Fibroblast of lung (primary cell): ENCODE data around the gene S100A1. TPM values are rescaled to one million over a fixed set of nuclear protein-coding genes. Genes with fewer than 3 reads are reported as not detected.

Source experiments
- DNase-seq, 2 donors: peaks; one replicate each; pipeline versions ENCODE4 v3.0.0 to v3.0.0-alpha.2; 2010; ENCODE audit warnings: low read depth in 2 of 2
- H2AFZ ChIP-seq: 2 replicates; pipeline ENCODE4 v1.5.1; 2012; ENCODE audit warnings: low read length, control low read depth, inconsistent platforms
- H3K27ac ChIP-seq: 2 replicates; pipeline ENCODE4 v1.5.1; 2011; ENCODE audit warnings: low read length, control low read depth; ENCODE audit not compliant: insufficient read depth
- H3K27me3 ChIP-seq: 2 replicates; pipeline ENCODE4 v1.5.1; 2011; ENCODE audit warnings: mild to moderate bottlenecking, low read length; ENCODE audit not compliant: control insufficient read depth, insufficient read depth
- H3K36me3 ChIP-seq: 2 replicates; pipeline ENCODE4 v1.5.1; 2011; ENCODE audit warnings: low read length; ENCODE audit not compliant: control insufficient read depth, insufficient read depth
- H3K4me1 ChIP-seq: 2 replicates; pipeline ENCODE4 v1.5.1; 2011; ENCODE audit warnings: low read length; ENCODE audit not compliant: control insufficient read depth, insufficient read depth; ENCODE audit errors: extremely low read depth
- H3K4me2 ChIP-seq: 2 replicates; pipeline ENCODE4 v1.5.1; 2011; ENCODE audit warnings: low read length, control low read depth; ENCODE audit not compliant: insufficient read depth; ENCODE audit errors: extremely low read depth
- H3K4me3 ChIP-seq, 4 experiments: fragments of 200-600 bp in 1 of 4; sonication (generic) in 1 of 4; replicated peaks in 1 of 4; 2 replicates each; pipeline ENCODE4 v1.5.1; 2011 to 2016; ENCODE audit warnings: low read length in 4 of 4, low read depth in 3 of 4, mild to moderate bottlenecking in 3 of 4, control low read depth in 2 of 4, inconsistent platforms in 1 of 4, mixed read lengths in 1 of 4; ENCODE audit not compliant: insufficient read depth in 1 of 4; ENCODE audit errors: control extremely low read depth in 1 of 4
- H3K79me2 ChIP-seq: 2 replicates; pipeline ENCODE4 v1.5.1; 2012; ENCODE audit warnings: mild to moderate bottlenecking, low read length, inconsistent platforms; ENCODE audit not compliant: control insufficient read depth, insufficient read depth
- H3K9ac ChIP-seq: 2 replicates; pipeline ENCODE4 v1.5.1; 2011; ENCODE audit warnings: mild to moderate bottlenecking, low read length, control low read depth; ENCODE audit not compliant: insufficient read depth
- H3K9me3 ChIP-seq: 2 replicates; pipeline ENCODE4 v1.5.1; 2012; ENCODE audit warnings: low read depth, low read length; ENCODE audit not compliant: control insufficient read depth, insufficient read depth
- H4K20me1 ChIP-seq: 2 replicates; pipeline ENCODE4 v1.5.1; 2011; ENCODE audit warnings: low read length; ENCODE audit not compliant: control insufficient read depth, insufficient read depth; ENCODE audit errors: extremely low read depth
- CTCF ChIP-seq, 2 donors: IDR thresholded peaks in 1 of 2; conservative IDR thresholded peaks in 1 of 2; 1 replicate in 1 of 2; 2 replicates in 1 of 2; pipeline ENCODE4 v1.5.1; 2011 to 2012; ENCODE audit warnings: low read length in 2 of 2, control low read depth in 1 of 2, inconsistent platforms in 1 of 2, low read depth in 1 of 2, mild to moderate bottlenecking in 1 of 2
- EZH2 ChIP-seq: IDR thresholded peaks from 2 replicates; pipeline ENCODE4 v1.5.1; 2012; ENCODE audit warnings: low read length, control low read depth, mild to moderate bottlenecking; ENCODE audit errors: missing control alignments
- polyA plus RNA-seq, 2 donors: library from polyadenylated mRNA; depleted of rRNA in 1 of 2; stranded (reverse) in 1 of 2; unstranded in 1 of 2; fragments of >200 nt; gene quantifications; 2 replicates each; pipeline ENCODE4 v1.2.1, GENCODE V29; 2011 to 2012; ENCODE audit warnings: missing spikeins in 1 of 2
- total RNA-seq: library from RNA; depleted of rRNA; stranded (reverse); fragments of >200 nt; gene quantifications from 2 replicates; pipeline ENCODE4 v1.2.1, GENCODE V29; 2014

Gene S100A1
- total and polyA plus RNA-seq, 2 donors (not counting 1 experiment from before 2014, with no cell fraction given): 0.17 to 9.7 TPM

GRCh38 chr1:153633754-153634665 lies 5.8 kb downstream of the S100A1 start, which contains the start of gene CHTOP:
TSS of gene CHTOP (plus strand) at chr1:153634066. CDS start at chr1:153636589, 2,523 bp downstream.
- peak; percentile 97 to 99 for DNase-seq
- Histone ChIP-seq H4K20me1 (no peaks in the 10 kb centered on the region), H3K4me2 (peak within 1 kb of the TSS; percentile 91), H3K4me1 (peaks cover 7% of the 10 kb centered on the region), H2AFZ (peak within 1 kb of the TSS; percentile 21), H3K27ac (peak within 1 kb of the TSS; percentile 93), H3K79me2 (peaks cover 32% of the 10 kb centered on the region), H3K4me3 (peak within 1 kb of the TSS; percentile 45 to 96 (median 75)), H3K9me3 (no peaks in the 10 kb centered on the region), H3K36me3 (peaks cover 13% of the 10 kb centered on the region), H3K9ac (peak within 1 kb of the TSS; percentile 88), H3K27me3 (no peaks in the 10 kb centered on the region)
- TF ChIP-seq EZH2 (no peak), CTCF (conservative IDR thresholded peaks at IDR 0.05 in 1 of 2, IDR thresholded peaks at IDR 0.05 in 1 of 2; ENCODE audit: low read depth in 1 of 2, low read length in 2 of 2) (no peak)

GRCh38 chr1:153635872-153636271 lies 7.6 kb downstream of the S100A1 start:
- H3K36me3 ChIP-seq: peaks cover 22% of the 10 kb centered on the region

More at GRCh38 chr1:153635872-153636271, 7.6 kb downstream of the S100A1 start:
- no peak for TF ChIP-seq EZH2
- no peak for TF ChIP-seq CTCF (conservative IDR thresholded peaks at IDR 0.05 in 1 of 2, IDR thresholded peaks at IDR 0.05 in 1 of 2; ENCODE audit: low read depth in 1 of 2, low read length in 2 of 2)
- Histone ChIP-seq H3K9ac (no peak overlapping the region), H3K4me2 (peak overlapping the region; percentile 54), H3K4me3 (peak overlapping the region in 2 of 4 experiments; percentile 23 to 92), H3K9me3 (no peaks in the 10 kb centered on the region), H3K79me2 (peaks cover 35% of the 10 kb centered on the region), H3K27ac (no peak overlapping the region), H4K20me1 (no peaks in the 10 kb centered on the region), H3K4me1 (peaks cover 7% of the 10 kb centered on the region), H3K27me3 (no peaks in the 10 kb centered on the region), H2AFZ (no peak overlapping the region)
- DNase-seq: no peak
